GM15510 (cell line): ENCODE results near the gene RYR1.

Experiments
- POLR2A ChIP-seq: IDR thresholded peaks from 3 replicates; pipeline ENCODE4 v1.6.1; 2011; ENCODE audit warnings: borderline replicate concordance; ENCODE audit not compliant: insufficient read length; ENCODE audit errors: extremely low read depth

RYR1 gene

GRCh38 chr19:38629568-38629967, 196.1 kb downstream of the RYR1 start:
- no peak for TF ChIP-seq POLR2A

- TF ChIP-seq POLR2A = no peak
Observed at GRCh38 chr19:38632476-38633213, 199.2 kb downstream of the RYR1 start.

- TF ChIP-seq POLR2A = no peak
Observed at GRCh38 chr19:38634757-38635482, 201.4 kb downstream of the RYR1 start.

- TF ChIP-seq POLR2A = no peak
Observed at GRCh38 chr19:38635483-38636399, 202.2 kb downstream of the RYR1 start.
